Brain pericyte (primary cell): Measurements from ENCODE around the gene ATP8B1.

ENCODE experiments used
- DNase-seq: peaks from one replicate; pipeline ENCODE4 v3.0.0-alpha.2; 2012; ENCODE audit warnings: low read depth, low spot score

ATP8B1 gene

GRCh38 chr18:57819119-57819518 is 16.0 kb upstream of the ATP8B1 start:
- DNase-seq: no peak

- DNase-seq: no peak
Measured at GRCh38 chr18:57816208-57816954, 13.3 kb upstream of the ATP8B1 start.

- DNase-seq: no peak
Measured at GRCh38 chr18:57814555-57814954, 11.4 kb upstream of the ATP8B1 start.

- DNase-seq: no peak
Measured at GRCh38 chr18:57813245-57813644, 10.1 kb upstream of the ATP8B1 start.

- no peak for DNase-seq
Measured at GRCh38 chr18:57812126-57812477, 9.0 kb upstream of the ATP8B1 start.

GRCh38 chr18:57811477-57812125 is 8.5 kb upstream of the ATP8B1 start:
- no peak for DNase-seq

- DNase-seq: no peak
Measured at GRCh38 chr18:57809190-57809589, 6.1 kb upstream of the ATP8B1 start.

GRCh38 chr18:57807336-57808117 is 4.4 kb upstream of the ATP8B1 start:
- no peak for DNase-seq

GRCh38 chr18:57806978-57807285 is 3.8 kb upstream of the ATP8B1 start:
- DNase-seq: no peak

GRCh38 chr18:57806201-57806977 is 3.3 kb upstream of the ATP8B1 start:
- DNase-seq: no peak

GRCh38 chr18:57805117-57805516 is 2.0 kb upstream of the ATP8B1 start:
- no peak for DNase-seq

GRCh38 chr18:57804557-57804956 is 1.4 kb upstream of the ATP8B1 start:
- DNase-seq: no peak

- DNase-seq: no peak
Measured at GRCh38 chr18:57802213-57803102, 657 bp downstream of the ATP8B1 start.

- DNase-seq: no peak
Measured at GRCh38 chr18:57801761-57802212, 1.3 kb downstream of the ATP8B1 start.

GRCh38 chr18:57801325-57801724 is 1.8 kb downstream of the ATP8B1 start:
- DNase-seq: no peak

- no peak for DNase-seq
Measured at GRCh38 chr18:57798713-57799373, 4.3 kb downstream of the ATP8B1 start.

GRCh38 chr18:57797209-57797651 is 5.9 kb downstream of the ATP8B1 start:
- DNase-seq: no peak

- DNase-seq: no peak
Measured at GRCh38 chr18:57794951-57795728, 8.0 kb downstream of the ATP8B1 start.

GRCh38 chr18:57793302-57793986 is 9.7 kb downstream of the ATP8B1 start:
- no peak for DNase-seq
